Right renal cortex interstitium (tissue), 3 donors: ENCODE measurements around the gene KL. TPM values are rescaled to one million over a fixed set of nuclear protein-coding genes. Genes with fewer than 3 reads are reported as not detected.

Source experiments
- DNase-seq, 3 donors: peaks; one replicate each; pipeline ENCODE4 v3.0.0-alpha.2; 2013; ENCODE audit warnings: low read depth in 3 of 3, low spot score in 2 of 3
- polyA plus RNA-seq, 3 donors: library from polyadenylated mRNA; unstranded; fragments of 120-200 nt; gene quantifications; one replicate each; pipeline ENCODE4 v1.2.1, GENCODE V29; 2013; ENCODE audit not compliant: insufficient read length in 3 of 3

KL gene
- polyA plus RNA-seq, 3 donors = 42.6 to 59.6 (median 54.7) TPM

GRCh38 chr13:33109271-33109697 lies 93.1 kb downstream of the KL start:
- DNase-seq = no peak

GRCh38 chr13:33109801-33110200 lies 93.6 kb downstream of the KL start:
- no peak for DNase-seq

- no peak for DNase-seq
Measured at GRCh38 chr13:33110386-33110712, 94.1 kb downstream of the KL start.

GRCh38 chr13:33110713-33111413 lies 94.6 kb downstream of the KL start:
- DNase-seq = no peak

- no peak for DNase-seq
Measured at GRCh38 chr13:33111414-33112110, 95.3 kb downstream of the KL start.

GRCh38 chr13:33112766-33113165 lies 96.5 kb downstream of the KL start:
- DNase-seq = no peak

- DNase-seq = no peak
Measured at GRCh38 chr13:33114146-33114545, 97.9 kb downstream of the KL start.

- DNase-seq = no peak
Measured at GRCh38 chr13:33115274-33115673, 99.1 kb downstream of the KL start.
